Measurements from ENCODE around the gene ZNF182. TPM values are rescaled to one million over a fixed set of nuclear protein-coding genes. Genes with fewer than 3 reads are reported as not detected.
"Not testable (repeated sequence)": the region's sequence is repeated elsewhere in the genome, so short reads cannot be mapped to it uniquely, and the experiment has no call there.

The ZNF182 gene
- polyA plus RNA-seq, 1 experiment: 3.6 TPM

DNA sequence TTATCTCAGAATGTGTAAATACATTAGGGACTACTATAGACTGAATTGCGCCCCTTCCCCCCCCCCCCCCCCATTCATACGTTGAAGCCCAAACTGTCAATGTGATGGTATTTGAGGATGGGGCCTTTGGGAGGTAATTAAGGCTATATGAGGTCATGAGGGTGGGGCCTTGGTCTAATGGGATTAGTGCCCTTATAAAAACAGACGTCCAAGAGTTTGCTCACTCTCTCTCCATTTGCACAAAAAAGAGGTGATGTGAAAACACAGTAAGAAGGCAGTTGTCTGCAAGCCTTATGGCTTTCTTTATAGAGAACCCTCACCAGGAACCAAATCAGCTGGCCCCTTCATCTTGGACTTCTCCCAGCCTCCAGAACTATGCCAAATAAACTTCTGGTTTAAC is 18.3 kb upstream of the ZNF182 start:
- Histone ChIP-seq H3K27ac (ENCODE audit: low read depth, low read length) (no peak overlapping the region), H3K27me3 (ENCODE audit: control insufficient read depth, insufficient read depth, low read length) (no peaks in the 10 kb centered on the region), H3K4me3 (ENCODE audit: low read depth, low read length) (no peak overlapping the region), H3K9me3 (ENCODE audit: control insufficient read depth, insufficient read depth, low read length) (no peaks in the 10 kb centered on the region)
- CTCF ChIA-PET: interaction anchor here (0.6 kb wide), 1 partner anchor 189 kb away, joined by 3 read pairs; no protein-coding TSS in a partner anchor
- POLR2A ChIA-PET: no interaction called here
- DNase-seq (ENCODE audit: low read depth, low spot score): no peak
- TF ChIP-seq, protein P1, sequence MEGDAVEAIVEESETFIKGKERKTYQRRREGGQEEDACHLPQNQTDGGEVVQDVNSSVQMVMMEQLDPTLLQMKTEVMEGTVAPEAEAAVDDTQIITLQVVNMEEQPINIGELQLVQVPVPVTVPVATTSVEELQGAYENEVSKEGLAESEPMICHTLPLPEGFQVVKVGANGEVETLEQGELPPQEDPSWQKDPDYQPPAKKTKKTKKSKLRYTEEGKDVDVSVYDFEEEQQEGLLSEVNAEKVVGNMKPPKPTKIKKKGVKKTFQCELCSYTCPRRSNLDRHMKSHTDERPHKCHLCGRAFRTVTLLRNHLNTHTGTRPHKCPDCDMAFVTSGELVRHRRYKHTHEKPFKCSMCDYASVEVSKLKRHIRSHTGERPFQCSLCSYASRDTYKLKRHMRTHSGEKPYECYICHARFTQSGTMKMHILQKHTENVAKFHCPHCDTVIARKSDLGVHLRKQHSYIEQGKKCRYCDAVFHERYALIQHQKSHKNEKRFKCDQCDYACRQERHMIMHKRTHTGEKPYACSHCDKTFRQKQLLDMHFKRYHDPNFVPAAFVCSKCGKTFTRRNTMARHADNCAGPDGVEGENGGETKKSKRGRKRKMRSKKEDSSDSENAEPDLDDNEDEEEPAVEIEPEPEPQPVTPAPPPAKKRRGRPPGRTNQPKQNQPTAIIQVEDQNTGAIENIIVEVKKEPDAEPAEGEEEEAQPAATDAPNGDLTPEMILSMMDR (IDR thresholded peaks at IDR 0.05; ENCODE audit: low read depth, low read length): no peak

- ChIA-PET CTCF (no interaction called here), POLR2A (no interaction called here)
- H3K27ac ChIP-seq (ENCODE audit: low read depth, low read length): peak overlapping the region; percentile 81
- peak overlapping the region; percentile 71 for H3K4me3 ChIP-seq (ENCODE audit: low read depth, low read length)
- no peaks in the 10 kb centered on the region for H3K9me3 ChIP-seq (ENCODE audit: control insufficient read depth, insufficient read depth, low read length)
- H3K27me3 ChIP-seq (ENCODE audit: control insufficient read depth, insufficient read depth, low read length): no peaks in the 10 kb centered on the region
- peak; percentile 61 for DNase-seq (ENCODE audit: low read depth, low spot score)
- TF ChIP-seq, protein P1 (IDR thresholded peaks at IDR 0.05; ENCODE audit: low read depth, low read length): no peak
Observed at GRCh38 chrX:48021026-48021900, 17.5 kb upstream of the ZNF182 start.

GRCh38 chrX:48020472-48020871 is 16.7 kb upstream of the ZNF182 start:
- H3K9me3 ChIP-seq (ENCODE audit: control insufficient read depth, insufficient read depth, low read length); H3K27ac ChIP-seq (ENCODE audit: low read depth, low read length); CTCF ChIA-PET; POLR2A ChIA-PET; DNase-seq (ENCODE audit: low read depth, low spot score); H3K4me3 ChIP-seq (ENCODE audit: low read depth, low read length); H3K27me3 ChIP-seq (ENCODE audit: control insufficient read depth, insufficient read depth, low read length): not testable (repeated sequence)

DNA sequence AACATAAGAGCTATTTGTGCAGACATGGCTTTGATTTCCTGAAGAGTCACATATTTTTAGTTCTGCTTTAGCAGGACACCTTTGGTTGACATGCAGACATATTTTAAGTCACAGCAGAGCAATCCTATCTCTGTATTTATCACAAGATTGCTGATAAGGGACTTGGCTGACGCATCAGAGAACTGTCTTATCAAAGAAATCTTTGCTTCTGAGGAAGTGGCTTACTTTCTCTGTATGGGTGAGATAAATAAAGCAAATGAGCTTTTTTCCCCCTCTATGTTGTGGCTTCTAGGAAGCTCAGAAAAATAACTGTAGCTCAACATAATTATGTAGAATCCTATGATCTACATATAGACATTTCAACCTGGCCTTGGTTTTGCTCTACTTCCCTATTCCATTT is 16.1 kb upstream of the ZNF182 start:
- POLR2A ChIA-PET; H3K27me3 ChIP-seq (ENCODE audit: control insufficient read depth, insufficient read depth, low read length); H3K27ac ChIP-seq (ENCODE audit: low read depth, low read length); CTCF ChIA-PET; H3K9me3 ChIP-seq (ENCODE audit: control insufficient read depth, insufficient read depth, low read length); H3K4me3 ChIP-seq (ENCODE audit: low read depth, low read length); DNase-seq (ENCODE audit: low read depth, low spot score): not testable (repeated sequence)

DNA sequence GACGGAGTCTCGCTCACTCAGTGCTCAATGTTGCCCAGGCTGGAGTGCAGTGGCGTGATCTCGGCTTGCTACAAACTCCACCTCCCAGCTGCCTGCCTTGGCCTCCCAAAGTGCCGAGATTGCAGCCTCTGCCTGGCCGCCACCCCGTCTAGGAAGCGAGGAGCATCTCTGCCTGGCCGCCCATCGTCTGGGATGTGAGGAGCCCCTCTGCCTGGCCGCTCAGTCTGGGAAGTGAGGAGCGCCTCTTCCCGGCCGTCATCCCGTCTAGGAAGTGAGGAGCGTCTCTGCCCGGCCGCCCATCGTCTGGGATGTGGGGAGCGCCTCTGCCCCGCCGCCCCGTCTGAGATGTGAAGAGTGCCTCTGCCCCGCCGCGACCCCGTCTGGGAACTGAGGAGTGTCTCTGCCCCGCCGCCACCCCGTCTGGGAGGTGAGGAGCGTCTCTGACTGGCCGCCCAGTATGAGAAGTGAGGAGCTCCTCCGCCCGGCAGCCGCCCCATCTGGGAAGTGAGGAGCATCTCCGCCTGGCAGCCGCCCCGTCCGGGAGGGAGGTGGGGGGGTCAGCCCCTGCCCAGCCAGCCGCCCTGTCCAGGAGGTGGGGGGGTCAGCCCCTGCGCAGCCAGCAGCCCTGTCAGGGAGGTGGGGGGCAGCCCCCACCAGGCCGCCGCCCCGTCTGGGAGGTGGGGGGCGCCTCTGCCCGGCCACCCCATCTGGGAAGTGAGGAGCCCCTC is 13.0 kb upstream of the ZNF182 start:
- H3K27me3 ChIP-seq (ENCODE audit: control insufficient read depth, insufficient read depth, low read length); H3K27ac ChIP-seq (ENCODE audit: low read depth, low read length); H3K9me3 ChIP-seq (ENCODE audit: control insufficient read depth, insufficient read depth, low read length); POLR2A ChIA-PET; H3K4me3 ChIP-seq (ENCODE audit: low read depth, low read length); DNase-seq (ENCODE audit: low read depth, low spot score); CTCF ChIA-PET: not testable (repeated sequence)

GRCh38 chrX:48009445-48009960 is 5.7 kb upstream of the ZNF182 start:
- H3K27ac ChIP-seq (ENCODE audit: low read depth, low read length); DNase-seq (ENCODE audit: low read depth, low spot score); POLR2A ChIA-PET; CTCF ChIA-PET; H3K9me3 ChIP-seq (ENCODE audit: control insufficient read depth, insufficient read depth, low read length); H3K4me3 ChIP-seq (ENCODE audit: low read depth, low read length); H3K27me3 ChIP-seq (ENCODE audit: control insufficient read depth, insufficient read depth, low read length): not testable (repeated sequence)

- H3K27me3 ChIP-seq (ENCODE audit: control insufficient read depth, insufficient read depth, low read length); POLR2A ChIA-PET; H3K27ac ChIP-seq (ENCODE audit: low read depth, low read length); H3K9me3 ChIP-seq (ENCODE audit: control insufficient read depth, insufficient read depth, low read length); H3K4me3 ChIP-seq (ENCODE audit: low read depth, low read length); CTCF ChIA-PET; DNase-seq (ENCODE audit: low read depth, low spot score): not testable (repeated sequence)
Observed at GRCh38 chrX:48006688-48007087, 2.9 kb upstream of the ZNF182 start, which contains the start of gene SPACA5. Gene SPACA5, plus strand, starts transcription at chrX:48006988. Its CDS starts 815 bp downstream, at chrX:48007803.

Measured in AG04450 (cell line).